Measurements from ENCODE around the gene NUDT3. TPM values are rescaled to one million over a fixed set of nuclear protein-coding genes. Genes with fewer than 3 reads are reported as not detected.

Gene NUDT3
- total RNA-seq, 1 experiment from 2014 or later, result 41.7 TPM

Small RNAs within 50 kb of the gene (small RNA-seq; reads per million reads assigned to genes)
- not detected for gene MIR6835

Other genes with a start within 250 kb of the NUDT3 start
- gene GRM4, start 246.6 kb downstream of the NUDT3 start, total RNA-seq (2014; rRNA removed; shearing (Covaris generic); ENCODE audit: low replicate concordance), result not detected in 2 replicates
- gene HMGA1, start 155.8 kb downstream of the NUDT3 start, total RNA-seq (2014; rRNA removed; shearing (Covaris generic); ENCODE audit: low replicate concordance), result 337 and 353 TPM in 2 replicates
- 35.1 and 44.3 TPM in 2 replicates for gene SMIM29, start 143.7 kb downstream of the NUDT3 start, total RNA-seq (2014; rRNA removed; shearing (Covaris generic); ENCODE audit: low replicate concordance)
- 2,938 and 3,077 TPM in 2 replicates for gene RPS10, start 33.4 kb upstream of the NUDT3 start, total RNA-seq (2014; rRNA removed; shearing (Covaris generic); ENCODE audit: low replicate concordance)
- not detected in 2 replicates for gene PACSIN1, start 73.4 kb upstream of the NUDT3 start, total RNA-seq (2014; rRNA removed; shearing (Covaris generic); ENCODE audit: low replicate concordance)
- not detected in 2 replicates for gene SPDEF, start 163.7 kb upstream of the NUDT3 start, total RNA-seq (2014; rRNA removed; shearing (Covaris generic); ENCODE audit: low replicate concordance)